H9 (cell line): Measurements from ENCODE around the gene ARFGAP1. TPM values are rescaled to one million over a fixed set of nuclear protein-coding genes. Genes with fewer than 3 reads are reported as not detected.

ENCODE experiments used
- DNase-seq: peaks from one replicate; pipeline ENCODE4 v3.0.0-alpha.2; 2017
- H2AFZ ChIP-seq: one replicate; pipeline ENCODE4 v1.6.1; 2013; ENCODE audit warnings: mild to moderate bottlenecking, low read length, control low read depth, moderate library complexity
- H2AK5ac ChIP-seq: 2 replicates; pipeline ENCODE4 v1.6.1; 2013; ENCODE audit warnings: low read length, control low read depth, mixed read lengths; ENCODE audit not compliant: insufficient read length
- H2BK120ac ChIP-seq: one replicate; pipeline ENCODE4 v1.6.1; 2013; ENCODE audit warnings: low read depth, mild to moderate bottlenecking, low read length, control low read depth, inconsistent platforms; ENCODE audit not compliant: poor library complexity, severe bottlenecking
- H2BK12ac ChIP-seq: 2 replicates; pipeline ENCODE4 v1.6.1; 2013; ENCODE audit warnings: low read length, control low read depth, mixed read lengths, low read depth; ENCODE audit not compliant: insufficient read length
- H2BK15ac ChIP-seq: 2 replicates; pipeline ENCODE4 v1.6.1; 2013; ENCODE audit warnings: low read depth, low read length, control low read depth
- H2BK20ac ChIP-seq: one replicate; pipeline ENCODE4 v1.6.1; 2013; ENCODE audit warnings: low read depth, mild to moderate bottlenecking, low read length, control low read depth, inconsistent platforms; ENCODE audit not compliant: poor library complexity, severe bottlenecking
- H2BK5ac ChIP-seq: 2 replicates; pipeline ENCODE4 v1.6.1; 2013; ENCODE audit warnings: low read length, control low read depth, mixed read lengths; ENCODE audit not compliant: insufficient read length
- H3K14ac ChIP-seq: 2 replicates; pipeline ENCODE4 v1.6.1; 2013; ENCODE audit warnings: low read length, control low read depth; ENCODE audit not compliant: insufficient read depth
- H3K18ac ChIP-seq: 2 replicates; pipeline ENCODE4 v1.6.1; 2013; ENCODE audit warnings: low read depth, mild to moderate bottlenecking, mixed read lengths, low read length, control low read depth; ENCODE audit not compliant: insufficient read length
- H3K23ac ChIP-seq: 2 replicates; pipeline ENCODE4 v1.6.1; 2013; ENCODE audit warnings: low read length, control low read depth, mixed read lengths, low read depth; ENCODE audit not compliant: insufficient read length
- H3K23me2 ChIP-seq: 2 replicates; pipeline ENCODE4 v1.6.1; 2013; ENCODE audit warnings: low read depth, mild to moderate bottlenecking, mixed read lengths, low read length, control low read depth; ENCODE audit not compliant: insufficient read length, poor library complexity, severe bottlenecking
- H3K27ac ChIP-seq: 2 replicates; pipeline ENCODE4 v1.5.1; 2013; ENCODE audit warnings: low read length, control low read depth, mixed read lengths, low read depth; ENCODE audit not compliant: insufficient read length
- H3K27me3 ChIP-seq: 2 replicates; pipeline ENCODE4 v1.6.1; 2013; ENCODE audit warnings: low read length, control low read depth, inconsistent platforms; ENCODE audit not compliant: insufficient read depth
- H3K4ac ChIP-seq: 2 replicates; pipeline ENCODE4 v1.6.1; 2013; ENCODE audit warnings: low read depth, mild to moderate bottlenecking, control low read depth, inconsistent platforms, low read length, moderate library complexity
- H3K4me1 ChIP-seq: 2 replicates; pipeline ENCODE4 v1.6.1; 2013; ENCODE audit warnings: low read length, control low read depth, inconsistent platforms; ENCODE audit not compliant: insufficient read depth
- H3K4me2 ChIP-seq: 2 replicates; pipeline ENCODE4 v1.6.1; 2013; ENCODE audit warnings: low read length, control low read depth, mixed read lengths; ENCODE audit not compliant: insufficient read length, insufficient read depth
- H3K56ac ChIP-seq: 2 replicates; pipeline ENCODE4 v1.6.1; 2013; ENCODE audit warnings: low read depth, mild to moderate bottlenecking, mixed read lengths, low read length, control low read depth; ENCODE audit not compliant: insufficient read length
- H3K79me1 ChIP-seq: 2 replicates; pipeline ENCODE4 v1.6.1; 2013; ENCODE audit warnings: low read depth, mild to moderate bottlenecking, moderate library complexity, low read length, control low read depth, inconsistent platforms; ENCODE audit not compliant: insufficient read depth, poor library complexity, severe bottlenecking
- H3K79me2 ChIP-seq: 2 replicates; pipeline ENCODE4 v1.6.1; 2013; ENCODE audit warnings: low read length, control low read depth, inconsistent platforms; ENCODE audit not compliant: insufficient read depth
- H3K9ac ChIP-seq: 2 replicates; pipeline ENCODE4 v1.6.1; 2013; ENCODE audit warnings: low read length, control low read depth, mixed read lengths; ENCODE audit not compliant: insufficient read length; ENCODE audit errors: extremely low read depth
- H3K9me3 ChIP-seq: one replicate; pipeline ENCODE4 v1.6.1; 2013; ENCODE audit warnings: low read depth, low read length, inconsistent platforms; ENCODE audit not compliant: control insufficient read depth
- H3T11ph ChIP-seq: one replicate; pipeline ENCODE4 v1.6.1; 2013; ENCODE audit warnings: mild to moderate bottlenecking, low read length, control low read depth, inconsistent platforms
- H4K20me1 ChIP-seq: one replicate; pipeline ENCODE4 v1.6.1; 2013; ENCODE audit not compliant: control insufficient read depth, insufficient read length, insufficient read depth
- H4K5ac ChIP-seq: 2 replicates; pipeline ENCODE4 v1.6.1; 2013; ENCODE audit warnings: low read depth, mild to moderate bottlenecking, mixed read lengths, low read length, control low read depth; ENCODE audit not compliant: insufficient read length
- H4K8ac ChIP-seq: replicated peaks from 2 replicates; pipeline ENCODE4 v1.6.1; 2013; ENCODE audit warnings: low read length, control low read depth, mixed read lengths, low read depth; ENCODE audit not compliant: insufficient read length
- H4K91ac ChIP-seq: 2 replicates; pipeline ENCODE4 v1.6.1; 2013; ENCODE audit warnings: low read depth, mild to moderate bottlenecking, moderate library complexity, mixed read lengths, low read length, control low read depth; ENCODE audit not compliant: insufficient read length
- H3K27ac Mint-ChIP-seq, 3 experiments: 2 replicates in 2 of 3; 3 replicates in 1 of 3; pipeline ENCODE4 v1.8.0; 2020 to 2021; ENCODE audit warnings: mixed read lengths in 3 of 3, mild to moderate bottlenecking in 1 of 3, moderate library complexity in 1 of 3
- H3K27me3 Mint-ChIP-seq: 2 replicates; pipeline ENCODE4 v1.8.0; 2021; ENCODE audit warnings: low read depth, mild to moderate bottlenecking, moderate library complexity, mixed read lengths
- H3K36me3 Mint-ChIP-seq, 3 experiments: 2 replicates in 2 of 3; 3 replicates in 1 of 3; pipeline ENCODE4 v1.8.0; 2020 to 2021; ENCODE audit warnings: low read depth in 3 of 3, mixed read lengths in 3 of 3; ENCODE audit not compliant: insufficient read depth in 1 of 3
- H3K4me1 Mint-ChIP-seq, 2 experiments: 2 replicates each; pipeline ENCODE4 v1.8.0; 2020; ENCODE audit warnings: mixed read lengths in 2 of 2
- H3K4me3 Mint-ChIP-seq, 2 experiments: 2 replicates in 1 of 2; 3 replicates in 1 of 2; pipeline ENCODE4 v1.8.0; 2020 to 2021; ENCODE audit warnings: mild to moderate bottlenecking in 2 of 2, mixed read lengths in 2 of 2, moderate library complexity in 1 of 2
- H3K9me3 Mint-ChIP-seq, 2 experiments: 2 replicates in 1 of 2; 3 replicates in 1 of 2; pipeline ENCODE4 v1.8.0; 2020; ENCODE audit warnings: mild to moderate bottlenecking in 2 of 2, mixed read lengths in 2 of 2, moderate library complexity in 1 of 2
- CTCF ChIP-seq: fragments of 200-600 bp; sonication (generic); conservative IDR thresholded peaks from 3 replicates; pipeline ENCODE4 v1.8.0; 2021; ENCODE audit warnings: antibody characterized with exemption, mild to moderate bottlenecking
- WGBS: extraction: QIAGEN DNeasy Blood & Tissue Kit; methylation state at CpG from one replicate; pipeline ENCODE4 v1.1.7; 2013; ENCODE audit warnings: missing lambda C conversion rate, low lambda C conversion rate, mixed read lengths; ENCODE audit not compliant: insufficient read length; ENCODE audit errors: extremely low coverage; 5-methylcytosine and 5-hydroxymethylcytosine counted together
- total RNA-seq: library from RNA; stranded (reverse); gene quantifications from 2 replicates; pipeline ENCODE4 v1.2.1, GENCODE V29; 2021

The ARFGAP1 gene
- total RNA-seq, 1 experiment from 2014 or later, result 114 TPM

GRCh38 chr20:63284981-63285524 lies 12.4 kb downstream of the ARFGAP1 start:
- Histone ChIP-seq H2BK5ac (no peak overlapping the region), H2BK120ac (no peak overlapping the region), H3K4me2 (no peak overlapping the region), H3K27me3 (no peaks in the 10 kb centered on the region), H2BK20ac (no peak overlapping the region), H4K91ac (no peak overlapping the region), H3K4me1 (no peaks in the 10 kb centered on the region), H3K79me1 (no peaks in the 10 kb centered on the region), H3T11ph (no peak overlapping the region), H2BK15ac (no peak overlapping the region), H2BK12ac (no peak overlapping the region), H3K9ac (no peak overlapping the region), H2AFZ (no peak overlapping the region), H3K56ac (no peak overlapping the region), H3K9me3 (no peaks in the 10 kb centered on the region), H4K5ac (no peak overlapping the region), H3K23ac (no peak overlapping the region), H4K8ac (no peak overlapping the region), H3K23me2 (peaks cover 3% of the 10 kb centered on the region), H3K14ac (no peak overlapping the region), H4K20me1 (no peaks in the 10 kb centered on the region), H2AK5ac (no peak overlapping the region), H3K79me2 (no peaks in the 10 kb centered on the region), H3K4ac (no peak overlapping the region), H3K27ac (no peak overlapping the region), H3K18ac (no peak overlapping the region)
- no peak for DNase-seq
- no peak overlapping the region for H3K4me3 Mint-ChIP-seq
- no peaks in the 10 kb centered on the region for H3K27me3 Mint-ChIP-seq
- H3K4me1 Mint-ChIP-seq, result no peaks in the 10 kb centered on the region
- H3K27ac Mint-ChIP-seq, result no peak overlapping the region; a peak in 1 of 7 replicates
- peaks cover 8 to 65% (median 50%) of the 10 kb centered on the region in 3 experiments; a peak in 6 of 7 replicates for H3K36me3 Mint-ChIP-seq
- no CpG with 5 or more reads among the region's 13 CpGs for WGBS
- no peaks in the 10 kb centered on the region for H3K9me3 Mint-ChIP-seq
- no peak for TF ChIP-seq CTCF
